ENCODE results near the gene ZBTB42. TPM values are rescaled to one million over a fixed set of nuclear protein-coding genes. Genes with fewer than 3 reads are reported as not detected.

The ZBTB42 gene
- total RNA-seq, 1 donor from 2014 or later: 4.9 TPM

GRCh38 chr14:104845033-104845666 lies 44.2 kb downstream of the ZBTB42 start:
- intact Hi-C loops (cut with micrococcal nuclease): no loop called here
- Mint-ChIP-seq H3K27ac (no peak overlapping the region), H3K4me1 (no peaks in the 10 kb centered on the region), H3K36me3 (ENCODE audit: low read depth) (no peaks in the 10 kb centered on the region), H3K4me3 (no peak overlapping the region), H3K9me3 (no peaks in the 10 kb centered on the region), H3K27me3 (peaks cover 51% of the 10 kb centered on the region)
- DNase-seq: no peak

- H3K27ac Mint-ChIP-seq: no peak overlapping the region
- no peak for DNase-seq
- no peaks in the 10 kb centered on the region for H3K36me3 Mint-ChIP-seq (ENCODE audit: low read depth)
- no peak overlapping the region for H3K4me3 Mint-ChIP-seq
- H3K27me3 Mint-ChIP-seq: peaks cover 47% of the 10 kb centered on the region
- no peaks in the 10 kb centered on the region for H3K4me1 Mint-ChIP-seq
- no peaks in the 10 kb centered on the region for H3K9me3 Mint-ChIP-seq
- intact Hi-C loops (cut with micrococcal nuclease): no loop called here
Observed at GRCh38 chr14:104845834-104846441, 45.0 kb downstream of the ZBTB42 start.

GRCh38 chr14:104852280-104852663 lies 51.4 kb downstream of the ZBTB42 start:
- no peaks in the 10 kb centered on the region for H3K4me1 Mint-ChIP-seq
- intact Hi-C loops (cut with micrococcal nuclease): no loop called here
- no peaks in the 10 kb centered on the region for H3K36me3 Mint-ChIP-seq (ENCODE audit: low read depth)
- DNase-seq: no peak
- no peak overlapping the region for H3K4me3 Mint-ChIP-seq
- H3K27me3 Mint-ChIP-seq: peaks cover 8% of the 10 kb centered on the region
- no peak overlapping the region for H3K27ac Mint-ChIP-seq
- H3K9me3 Mint-ChIP-seq: no peaks in the 10 kb centered on the region

Other genes with a start within 250 kb of the ZBTB42 start
- gene C14orf180, start 221.3 kb upstream of the ZBTB42 start, total RNA-seq: not detected in 2 replicates
- 0.28 TPM in 1 of 2 replicates, not detected in the other for gene TMEM179, start 196.3 kb upstream of the ZBTB42 start, total RNA-seq
- gene INF2, start 111.5 kb upstream of the ZBTB42 start, total RNA-seq: 90.9 and 92.3 TPM in 2 replicates
- 0.96 and 1.4 TPM in 2 replicates for gene ADSS1, start 76.9 kb upstream of the ZBTB42 start, total RNA-seq
- 117 and 123 TPM in 2 replicates for gene SIVA1, start 48.0 kb upstream of the ZBTB42 start, total RNA-seq
- 133 and 143 TPM in 2 replicates for gene AKT1, start 5.4 kb upstream of the ZBTB42 start, total RNA-seq
- gene CEP170B, start 64.2 kb downstream of the ZBTB42 start, total RNA-seq: 8.3 and 9.0 TPM in 2 replicates
- 0.07 and 0.21 TPM in 2 replicates for gene PLD4, start 123.8 kb downstream of the ZBTB42 start, total RNA-seq
- 0.02 TPM in 2 replicates for gene AHNAK2, start 177.3 kb downstream of the ZBTB42 start, total RNA-seq
- 2.4 and 2.5 TPM in 2 replicates for gene CLBA1, start 184.7 kb downstream of the ZBTB42 start, total RNA-seq
- 64.6 and 66.3 TPM in 2 replicates for gene CDCA4, start 220.0 kb downstream of the ZBTB42 start, total RNA-seq

All from activated CD4-positive, alpha-beta T cell treated with anti-CD3 and anti-CD28 coated beads, Interleukin-2, amount 10 ng/mL, durations not matched to agents 24 days and 14 days (primary cell).